ENCODE results near the gene LETM1. TPM values are rescaled to one million over a fixed set of nuclear protein-coding genes. Genes with fewer than 3 reads are reported as not detected.

LETM1 gene
- total and polyA plus RNA-seq, 2 of the 13 experiments (the other 11 are each of a cell fraction or from before 2014, with no cell fraction given): 9.7 to 41.6 TPM

- TF ChIP-seq GLMP (CRISPR knock-in tag; IDR thresholded peaks at IDR 0.05; ENCODE audit: borderline replicate concordance) (no peak), ZNF704 (CRISPR knock-in tag; IDR thresholded peaks at IDR 0.05; ENCODE audit: borderline replicate concordance) (0 out of 2 replicates have a peak, but pooled peaks have one; percentile 52), ZNF562 (CRISPR knock-in tag; IDR thresholded peaks at IDR 0.05; ENCODE audit: borderline replicate concordance) (no peak), TBX3 (IDR thresholded peaks at IDR 0.05; ENCODE audit: borderline replicate concordance) (no peak), ZNF33A (CRISPR knock-in tag; IDR thresholded peaks at IDR 0.05; ENCODE audit: borderline replicate concordance) (no peak), RAD51 (IDR thresholded peaks at IDR 0.05; ENCODE audit: borderline replicate concordance) (no peak), SCMH1 (CRISPR knock-in tag; IDR thresholded peaks at IDR 0.05; ENCODE audit: borderline replicate concordance) (no peak), KLF11 (CRISPR knock-in tag; IDR thresholded peaks at IDR 0.05) (0 out of 2 replicates have a peak, but pooled peaks have one; percentile 5), ZIK1 (CRISPR knock-in tag; IDR thresholded peaks at IDR 0.05; ENCODE audit: borderline replicate concordance, low read depth) (no peak; the same call in 1 of the 2 replicates), MZF1 (CRISPR knock-in tag; IDR thresholded peaks at IDR 0.05; ENCODE audit: borderline replicate concordance) (no peak), EEA1 (CRISPR knock-in tag; IDR thresholded peaks at IDR 0.05; ENCODE audit: borderline replicate concordance) (no peak), SSRP1 (CRISPR knock-in tag; IDR thresholded peaks at IDR 0.05) (no peak), CCAR2 (optimal IDR thresholded peaks at IDR 0.05; ENCODE audit: low read depth, low read length) (no peak), CENPX (CRISPR knock-in tag; IDR thresholded peaks at IDR 0.05) (no peak), ZSCAN12 (CRISPR knock-in tag; IDR thresholded peaks at IDR 0.05) (no peak), BCL3 (CRISPR knock-in tag; IDR thresholded peaks at IDR 0.05) (no peak), ZNF766 (CRISPR knock-in tag; IDR thresholded peaks at IDR 0.05; ENCODE audit: borderline replicate concordance) (no peak), ZKSCAN5 (CRISPR knock-in tag; IDR thresholded peaks at IDR 0.05) (0 out of 2 replicates have a peak, but pooled peaks have one; percentile 2), DMAP1 (CRISPR knock-in tag; IDR thresholded peaks at IDR 0.05) (peak; percentile 45; the same call in 1 of the 2 replicates), FIP1L1 (IDR thresholded peaks at IDR 0.05; ENCODE audit: borderline replicate concordance, insufficient read depth, low read depth, low read length) (no peak), SMYD3 (CRISPR knock-in tag; IDR thresholded peaks at IDR 0.05) (no peak), ZBTB14 (CRISPR knock-in tag; IDR thresholded peaks at IDR 0.05) (no peak), E2F1 (CRISPR knock-in tag; IDR thresholded peaks at IDR 0.05) (no peak), TAF1 (CRISPR knock-in tag; IDR thresholded peaks at IDR 0.05) (peak; percentile 46; the same call in 1 of the 2 replicates)
These were observed 71.0 kb downstream of the LETM1 start (continued) for GRCh38 chr4:1784789-1785591.
